Colonic mucosa (tissue), 4 donors: ENCODE results near the gene ARF1. TPM values are rescaled to one million over a fixed set of nuclear protein-coding genes. Genes with fewer than 3 reads are reported as not detected.
A peak's percentile ranks its signal among the peaks of the same experiment; 100 is the strongest.

Experiments
- DNase-seq: peaks from one replicate; pipeline ENCODE4 v3.0.0-alpha.2; 2020
- H3K27ac ChIP-seq: fragments of 200-600 bp; one replicate; pipeline ENCODE4 v1.8.0; 2021
- H3K27me3 ChIP-seq: fragments of 200-600 bp; one replicate; pipeline ENCODE4 v1.8.0; 2021
- H3K36me3 ChIP-seq: fragments of 200-600 bp; one replicate; pipeline ENCODE4 v1.8.0; 2021
- H3K4me1 ChIP-seq: fragments of 200-600 bp; one replicate; pipeline ENCODE4 v1.8.0; 2021; ENCODE audit warnings: mild to moderate bottlenecking
- H3K4me3 ChIP-seq: fragments of 200-600 bp; one replicate; pipeline ENCODE4 v1.8.0; 2021
- H3K9ac ChIP-seq, 2 donors: one replicate each; pipeline ENCODE4 v1.7.0; 2013; ENCODE audit warnings: control low read depth in 2 of 2, low read depth in 2 of 2, low read length in 2 of 2
- H3K9me3 ChIP-seq: fragments of 200-600 bp; one replicate; pipeline ENCODE4 v1.8.0; 2021
- intact Hi-C: fragments of 100-400 bp; cut with DNase I; formaldehyde crosslinking; loops from one replicate; pipeline ENCODE4 v1.14.1; 2022
- total RNA-seq, 2 donors: library from RNA; stranded (reverse); fragmentation: NEBNext Ultra II Directional in 1 of 2; extraction: Animal tissue kit (Norgen Biotek cat#: 25700) in 1 of 2; gene quantifications; one replicate each; pipeline ENCODE4 v1.2.1, GENCODE V29; 2021
- TF ChIP-seq, protein P1 (sequence below): fragments of 200-600 bp; IDR thresholded peaks from one replicate; pipeline ENCODE4 v1.8.0; 2022; ENCODE audit warnings: antibody characterized with exemption, mild to moderate bottlenecking
- donor health status: healthy.
- donor health status: DM: no; HTN: no; CAD: no.
- donor health status: DM: no; HTN: no; CAD: no.

The ARF1 gene
- total RNA-seq, 2 donors from 2014 or later, result 522 to 586 TPM

GRCh38 chr1:228083871-228084278, 1.4 kb downstream of the ARF1 start:
- H3K4me1 ChIP-seq, result peaks cover 42% of the 10 kb centered on the region
- no peaks in the 10 kb centered on the region for H3K36me3 ChIP-seq
- intact Hi-C loops, result no loop called here
- H3K4me3 ChIP-seq, result peak overlapping the region; percentile 92
- TF ChIP-seq, protein P1, sequence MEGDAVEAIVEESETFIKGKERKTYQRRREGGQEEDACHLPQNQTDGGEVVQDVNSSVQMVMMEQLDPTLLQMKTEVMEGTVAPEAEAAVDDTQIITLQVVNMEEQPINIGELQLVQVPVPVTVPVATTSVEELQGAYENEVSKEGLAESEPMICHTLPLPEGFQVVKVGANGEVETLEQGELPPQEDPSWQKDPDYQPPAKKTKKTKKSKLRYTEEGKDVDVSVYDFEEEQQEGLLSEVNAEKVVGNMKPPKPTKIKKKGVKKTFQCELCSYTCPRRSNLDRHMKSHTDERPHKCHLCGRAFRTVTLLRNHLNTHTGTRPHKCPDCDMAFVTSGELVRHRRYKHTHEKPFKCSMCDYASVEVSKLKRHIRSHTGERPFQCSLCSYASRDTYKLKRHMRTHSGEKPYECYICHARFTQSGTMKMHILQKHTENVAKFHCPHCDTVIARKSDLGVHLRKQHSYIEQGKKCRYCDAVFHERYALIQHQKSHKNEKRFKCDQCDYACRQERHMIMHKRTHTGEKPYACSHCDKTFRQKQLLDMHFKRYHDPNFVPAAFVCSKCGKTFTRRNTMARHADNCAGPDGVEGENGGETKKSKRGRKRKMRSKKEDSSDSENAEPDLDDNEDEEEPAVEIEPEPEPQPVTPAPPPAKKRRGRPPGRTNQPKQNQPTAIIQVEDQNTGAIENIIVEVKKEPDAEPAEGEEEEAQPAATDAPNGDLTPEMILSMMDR, result no peak
- H3K27ac ChIP-seq, result peak overlapping the region; percentile 96
- no peaks in the 10 kb centered on the region for H3K27me3 ChIP-seq
- peak; percentile 35 for DNase-seq
- H3K9me3 ChIP-seq, result no peaks in the 10 kb centered on the region
- peak overlapping the region; percentile 97 to 100 for H3K9ac ChIP-seq

- TF ChIP-seq, protein P1, result no peak
- H3K4me3 ChIP-seq, result peak overlapping the region; percentile 92
- no peaks in the 10 kb centered on the region for H3K36me3 ChIP-seq
- H3K9me3 ChIP-seq, result no peaks in the 10 kb centered on the region
- intact Hi-C loops, result no loop called here
- no peak for DNase-seq
- peaks cover 42% of the 10 kb centered on the region for H3K4me1 ChIP-seq
- peak overlapping the region; percentile 96 for H3K27ac ChIP-seq
- H3K9ac ChIP-seq, result peak overlapping the region; percentile 97 to 100
- no peaks in the 10 kb centered on the region for H3K27me3 ChIP-seq
Observed at GRCh38 chr1:228084325-228084724, 1.8 kb downstream of the ARF1 start.

DNA sequence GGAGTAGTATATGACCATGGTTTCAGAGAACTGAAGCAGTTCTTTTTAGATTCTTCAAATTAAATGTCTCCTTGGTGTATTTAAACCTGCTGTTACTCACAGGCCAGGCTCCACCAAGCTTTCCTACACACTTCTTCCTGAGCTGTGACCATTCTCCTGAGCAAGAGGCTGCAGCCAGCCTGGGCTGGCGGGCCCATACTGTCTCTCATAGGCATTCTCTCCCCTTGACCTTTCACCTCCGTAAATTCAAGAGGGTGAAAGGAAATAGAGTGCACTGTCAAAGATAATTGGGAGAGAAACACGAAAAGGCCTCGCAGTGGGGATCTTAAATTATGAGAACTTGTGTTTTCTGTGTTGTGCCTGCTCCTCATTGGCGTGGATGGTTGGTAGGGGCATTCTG, 2.3 kb downstream of the ARF1 start:
- DNase-seq, result no peak
- Histone ChIP-seq H3K27ac (peak overlapping the region; percentile 50), H3K9me3 (no peaks in the 10 kb centered on the region), H3K36me3 (no peaks in the 10 kb centered on the region), H3K27me3 (no peaks in the 10 kb centered on the region), H3K9ac (peak overlapping the region in 1 of 2 donors; percentile 97), H3K4me3 (peak overlapping the region; percentile 92), H3K4me1 (peaks cover 45% of the 10 kb centered on the region)
- intact Hi-C loops, result no loop called here
- TF ChIP-seq, protein P1, result no peak

GRCh38 chr1:228085287-228085951, 2.9 kb downstream of the ARF1 start:
- Histone ChIP-seq H3K9me3 (no peaks in the 10 kb centered on the region), H3K9ac (peak overlapping the region; percentile 39 to 97), H3K27ac (peak overlapping the region; percentile 50), H3K4me1 (peaks cover 51% of the 10 kb centered on the region), H3K36me3 (no peaks in the 10 kb centered on the region), H3K27me3 (no peaks in the 10 kb centered on the region), H3K4me3 (peak overlapping the region; percentile 92)
- intact Hi-C loops, result no loop called here
- peak; percentile 68 for DNase-seq
- TF ChIP-seq, protein P1, result no peak

DNA sequence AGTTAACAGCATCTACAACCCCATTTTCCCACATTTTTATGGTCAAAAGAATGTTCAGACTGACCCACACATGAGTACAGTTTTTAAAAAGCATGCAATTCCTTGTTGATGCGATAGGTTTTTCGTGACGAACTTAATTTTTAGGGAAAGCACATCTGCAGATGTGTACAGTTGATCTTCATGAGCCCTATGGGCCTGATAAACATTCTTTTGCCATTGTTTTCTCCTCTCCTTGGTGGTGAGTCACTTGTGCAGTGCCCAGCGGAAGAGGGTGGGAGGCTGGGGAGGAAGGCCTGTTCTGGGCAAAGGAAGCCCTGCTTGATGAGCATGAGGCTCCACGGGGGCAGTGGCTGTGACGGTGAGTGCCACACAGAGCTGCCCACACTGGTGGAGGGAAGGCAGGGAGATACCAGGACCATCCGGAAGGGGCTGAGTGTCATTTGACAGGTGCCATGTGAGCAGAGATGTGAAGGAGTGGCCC, 5.3 kb downstream of the ARF1 start:
- peak overlapping the region in 1 of 2 donors; percentile 19 for H3K9ac ChIP-seq

More for the DNA sequence above, 5.3 kb downstream of the ARF1 start:
- Histone ChIP-seq H3K9me3 (no peaks in the 10 kb centered on the region), H3K4me3 (no peak overlapping the region), H3K27me3 (no peaks in the 10 kb centered on the region), H3K27ac (no peak overlapping the region), H3K36me3 (no peaks in the 10 kb centered on the region), H3K4me1 (peaks cover 46% of the 10 kb centered on the region)
- intact Hi-C loops, result no loop called here
- no peak for DNase-seq
- TF ChIP-seq, protein P1, result no peak
